Gastroesophageal sphincter (tissue), 3 donors: ENCODE data around the gene TMEM63A.

Source experiments
- EP300 ChIP-seq: sonication (generic); formaldehyde crosslinking; IDR thresholded peaks from one replicate; pipeline ENCODE4 v1.6.1; 2017; ENCODE audit warnings: antibody characterized with exemption, mild to moderate bottlenecking
- POLR2A ChIP-seq, 2 donors: fragments of 450-650 bp; IDR thresholded peaks; one replicate each; pipeline ENCODE4 v1.6.1; 2017; ENCODE audit warnings: antibody characterized with exemption in 2 of 2, mild to moderate bottlenecking in 2 of 2, moderate library complexity in 1 of 2
- POLR2AphosphoS5 ChIP-seq: sonication (generic); formaldehyde crosslinking; IDR thresholded peaks from one replicate; pipeline ENCODE4 v1.6.1; 2017; ENCODE audit warnings: antibody characterized with exemption
- TF ChIP-seq, protein P1 (sequence below), 4 experiments: fragments of 200-600 bp in 2 of 4; fragments of 450-650 bp in 2 of 4; sonication (generic) in 1 of 4; IDR thresholded peaks; one replicate each; pipeline ENCODE4 v1.5.1; 2017 to 2019; ENCODE audit warnings: antibody characterized with exemption in 4 of 4, mild to moderate bottlenecking in 2 of 4, moderate library complexity in 2 of 4

DNA sequence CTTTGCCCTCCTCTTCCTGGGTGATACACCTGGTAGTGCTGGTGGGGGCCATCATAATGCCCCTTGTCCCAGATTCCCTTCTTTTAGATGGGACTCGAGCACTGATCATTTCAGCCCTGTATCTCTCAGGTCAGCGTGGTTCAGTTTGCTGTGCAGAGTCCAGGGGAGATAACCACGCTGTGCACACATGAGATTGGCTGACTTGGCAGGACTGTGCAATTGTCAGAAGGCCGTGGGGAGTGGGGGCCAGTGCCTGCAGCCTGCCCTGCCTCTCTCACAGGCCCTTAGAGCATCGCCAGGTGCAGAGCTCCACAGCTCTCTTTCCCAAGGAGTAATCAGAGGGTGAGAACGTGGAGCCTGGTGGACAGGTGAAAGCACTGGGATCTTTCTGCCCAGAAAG is 57.1 kb downstream of the TMEM63A start:
- TF ChIP-seq POLR2A (IDR thresholded peaks at IDR 0.05): no peak
- no peak for TF ChIP-seq POLR2AphosphoS5
- TF ChIP-seq, protein P1, sequence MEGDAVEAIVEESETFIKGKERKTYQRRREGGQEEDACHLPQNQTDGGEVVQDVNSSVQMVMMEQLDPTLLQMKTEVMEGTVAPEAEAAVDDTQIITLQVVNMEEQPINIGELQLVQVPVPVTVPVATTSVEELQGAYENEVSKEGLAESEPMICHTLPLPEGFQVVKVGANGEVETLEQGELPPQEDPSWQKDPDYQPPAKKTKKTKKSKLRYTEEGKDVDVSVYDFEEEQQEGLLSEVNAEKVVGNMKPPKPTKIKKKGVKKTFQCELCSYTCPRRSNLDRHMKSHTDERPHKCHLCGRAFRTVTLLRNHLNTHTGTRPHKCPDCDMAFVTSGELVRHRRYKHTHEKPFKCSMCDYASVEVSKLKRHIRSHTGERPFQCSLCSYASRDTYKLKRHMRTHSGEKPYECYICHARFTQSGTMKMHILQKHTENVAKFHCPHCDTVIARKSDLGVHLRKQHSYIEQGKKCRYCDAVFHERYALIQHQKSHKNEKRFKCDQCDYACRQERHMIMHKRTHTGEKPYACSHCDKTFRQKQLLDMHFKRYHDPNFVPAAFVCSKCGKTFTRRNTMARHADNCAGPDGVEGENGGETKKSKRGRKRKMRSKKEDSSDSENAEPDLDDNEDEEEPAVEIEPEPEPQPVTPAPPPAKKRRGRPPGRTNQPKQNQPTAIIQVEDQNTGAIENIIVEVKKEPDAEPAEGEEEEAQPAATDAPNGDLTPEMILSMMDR (IDR thresholded peaks at IDR 0.05): no peak
- TF ChIP-seq EP300: no peak
